Esophagus muscularis mucosa (tissue), 4 donors: ENCODE results near the gene CAST. TPM values are rescaled to one million over a fixed set of nuclear protein-coding genes. Genes with fewer than 3 reads are reported as not detected.
A peak's percentile ranks its signal among the peaks of the same experiment; 100 is the strongest.

ENCODE experiments used
- DNase-seq: peaks from one replicate; pipeline ENCODE4 v3.0.0-alpha.2; 2017; ENCODE audit errors: extremely low spot score
- H3K27ac ChIP-seq, 4 donors: fragments of 200-600 bp; sonication (generic); replicated peaks in 1 of 4; 1 replicate in 3 of 4; 2 replicates in 1 of 4; pipeline ENCODE4 v1.5.1; 2016 to 2019; ENCODE audit warnings: mild to moderate bottlenecking in 1 of 4
- H3K27me3 ChIP-seq, 4 donors: fragments of 200-600 bp; sonication (generic); one replicate each; pipeline versions ENCODE4 v1.5.1 to v1.6.0; 2016 to 2019
- H3K36me3 ChIP-seq, 4 donors: fragments of 200-600 bp; sonication (generic); one replicate each; pipeline ENCODE4 v1.5.1; 2016 to 2019
- H3K4me1 ChIP-seq, 4 donors: fragments of 200-600 bp; sonication (generic); one replicate each; pipeline ENCODE4 v1.5.1; 2016 to 2019
- H3K4me3 ChIP-seq, 4 donors: fragments of 200-600 bp; sonication (generic); 1 replicate in 2 of 4; 2 replicates in 2 of 4; pipeline ENCODE4 v1.5.1; 2016 to 2019; ENCODE audit warnings: mild to moderate bottlenecking in 4 of 4, moderate library complexity in 1 of 4
- H3K9me3 ChIP-seq, 4 donors: fragments of 200-600 bp; sonication (generic); 1 replicate in 3 of 4; 2 replicates in 1 of 4; pipeline ENCODE4 v1.5.1; 2016 to 2019
- EP300 ChIP-seq: sonication (generic); formaldehyde crosslinking; IDR thresholded peaks from one replicate; pipeline ENCODE4 v1.6.1; 2017; ENCODE audit warnings: antibody characterized with exemption
- POLR2A ChIP-seq: fragments of 450-650 bp; IDR thresholded peaks from one replicate; pipeline ENCODE4 v1.6.1; 2017; ENCODE audit warnings: antibody characterized with exemption, moderate library complexity, mild to moderate bottlenecking, low read depth
- POLR2AphosphoS5 ChIP-seq, 2 donors: sonication (generic); formaldehyde crosslinking; IDR thresholded peaks; one replicate each; pipeline ENCODE4 v1.6.1; 2017; ENCODE audit warnings: antibody characterized with exemption in 2 of 2
- WGBS: methylation state at CpG from one replicate; pipeline ENCODE4 v1.1.5; 2018; 5-methylcytosine and 5-hydroxymethylcytosine counted together
- intact Hi-C: fragments of 100-400 bp; cut with DNase I; formaldehyde crosslinking; loops from one replicate; pipeline ENCODE4 v1.15.1; 2023
- total RNA-seq, 4 donors: library from RNA; depleted of rRNA; stranded (reverse); fragments of >200 nt; gene quantifications; one replicate each; pipeline versions ENCODE4 v1.1.0 to v1.2.1, GENCODE V29; 2016
- TF ChIP-seq, protein P1 (sequence below), 3 experiments: fragments of 200-600 bp in 2 of 3; fragments of 450-650 bp in 1 of 3; sonication (generic) in 2 of 3; IDR thresholded peaks; one replicate each; pipeline ENCODE4 v1.5.1; 2017 to 2019; ENCODE audit warnings: antibody characterized with exemption in 3 of 3, mild to moderate bottlenecking in 2 of 3, moderate library complexity in 1 of 3

CAST gene
- total RNA-seq, 4 donors from 2014 or later, result 238 to 346 (median 296) TPM

DNA sequence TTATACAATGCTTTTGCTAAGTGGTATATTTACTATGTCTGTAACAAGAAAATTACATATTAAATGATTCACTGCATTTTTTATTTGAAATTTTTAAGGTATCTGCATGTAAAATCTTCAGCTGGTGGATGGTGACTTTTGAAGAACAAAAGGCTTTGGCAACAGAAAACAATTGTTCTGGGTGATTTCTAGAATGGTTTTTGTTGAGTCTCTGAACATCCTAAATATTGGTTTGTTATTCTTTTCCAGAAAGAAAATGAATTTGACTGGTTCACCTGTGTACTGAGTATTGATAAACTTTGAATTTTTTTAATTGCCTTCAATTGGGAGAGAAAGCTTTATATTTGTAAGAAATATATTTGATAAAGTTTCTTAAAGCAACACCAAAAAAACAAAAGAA is 110.4 kb downstream of the CAST start:
- TF ChIP-seq EP300 (no peak), POLR2A (no peak), POLR2AphosphoS5 (IDR thresholded peaks at IDR 0.05) (no peak)
- TF ChIP-seq, protein P1, sequence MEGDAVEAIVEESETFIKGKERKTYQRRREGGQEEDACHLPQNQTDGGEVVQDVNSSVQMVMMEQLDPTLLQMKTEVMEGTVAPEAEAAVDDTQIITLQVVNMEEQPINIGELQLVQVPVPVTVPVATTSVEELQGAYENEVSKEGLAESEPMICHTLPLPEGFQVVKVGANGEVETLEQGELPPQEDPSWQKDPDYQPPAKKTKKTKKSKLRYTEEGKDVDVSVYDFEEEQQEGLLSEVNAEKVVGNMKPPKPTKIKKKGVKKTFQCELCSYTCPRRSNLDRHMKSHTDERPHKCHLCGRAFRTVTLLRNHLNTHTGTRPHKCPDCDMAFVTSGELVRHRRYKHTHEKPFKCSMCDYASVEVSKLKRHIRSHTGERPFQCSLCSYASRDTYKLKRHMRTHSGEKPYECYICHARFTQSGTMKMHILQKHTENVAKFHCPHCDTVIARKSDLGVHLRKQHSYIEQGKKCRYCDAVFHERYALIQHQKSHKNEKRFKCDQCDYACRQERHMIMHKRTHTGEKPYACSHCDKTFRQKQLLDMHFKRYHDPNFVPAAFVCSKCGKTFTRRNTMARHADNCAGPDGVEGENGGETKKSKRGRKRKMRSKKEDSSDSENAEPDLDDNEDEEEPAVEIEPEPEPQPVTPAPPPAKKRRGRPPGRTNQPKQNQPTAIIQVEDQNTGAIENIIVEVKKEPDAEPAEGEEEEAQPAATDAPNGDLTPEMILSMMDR (IDR thresholded peaks at IDR 0.05), result no peak
- intact Hi-C loops, result loop anchor here (10.0 kb wide), 1 partner anchor 232 kb away; no protein-coding TSS in a partner anchor
- no peaks in the 10 kb centered on the region for H3K27me3 ChIP-seq

DNA sequence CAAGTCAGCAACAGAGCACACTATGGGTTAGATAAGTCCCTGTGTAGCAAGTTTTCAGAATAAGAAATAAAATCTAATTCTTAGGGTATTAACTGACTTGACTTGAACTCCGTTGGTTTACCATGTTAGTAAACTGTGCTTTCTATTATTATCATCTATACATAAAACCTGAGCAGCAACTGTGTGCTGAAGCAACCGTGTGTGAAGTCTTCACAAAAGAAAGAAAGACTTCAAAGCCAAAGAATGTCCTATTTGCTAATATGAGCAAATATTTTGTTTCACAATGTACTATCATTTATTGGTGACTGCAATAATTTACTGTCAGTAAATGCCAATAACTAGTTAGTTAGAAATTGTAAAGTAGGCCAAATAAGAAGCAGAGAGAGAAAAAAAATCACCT is 112.9 kb downstream of the CAST start:
- TF ChIP-seq POLR2A, result no peak
- TF ChIP-seq, protein P1 (IDR thresholded peaks at IDR 0.05), result no peak
- TF ChIP-seq POLR2AphosphoS5 (IDR thresholded peaks at IDR 0.05), result no peak
- no peak for TF ChIP-seq EP300
- Histone ChIP-seq H3K27me3 (no peaks in the 10 kb centered on the region), H3K27ac (no peak overlapping the region), H3K4me3 (no peak overlapping the region), H3K9me3 (no peaks in the 10 kb centered on the region), H3K4me1 (peaks cover 0 to 40% (median 30%) of the 10 kb centered on the region in 4 donors), H3K36me3 (peaks cover 21 to 92% (median 74%) of the 10 kb centered on the region in 4 donors)
- intact Hi-C loops, result loop anchor here (10.0 kb wide), 1 partner anchor 230 kb away; no protein-coding TSS in a partner anchor
- WGBS, result 93% methylated on average over 2 of the region's 2 CpGs
- DNase-seq, result no peak

More for the DNA sequence above, 110.4 kb downstream of the CAST start:
- no peak for DNase-seq
- H3K9me3 ChIP-seq, result no peaks in the 10 kb centered on the region
- H3K4me3 ChIP-seq, result no peak overlapping the region
- peaks cover 0 to 25% (median 20%) of the 10 kb centered on the region in 4 donors for H3K4me1 ChIP-seq
- H3K27ac ChIP-seq, result no peak overlapping the region
- H3K36me3 ChIP-seq, result peaks cover 45 to 98% (median 78%) of the 10 kb centered on the region in 4 donors

- WGBS, result 90% methylated on average over 11 of the region's 11 CpGs
Measured at GRCh38 chr5:96775689-96776088, 113.5 kb downstream of the CAST start.

GRCh38 chr5:96776621-96777020 is 114.4 kb downstream of the CAST start:
- intact Hi-C loops, result loop anchor here (10.0 kb wide), 1 partner anchor 228 kb away; no protein-coding TSS in a partner anchor
- Histone ChIP-seq H3K27me3 (no peaks in the 10 kb centered on the region), H3K36me3 (peaks cover 18 to 77% (median 62%) of the 10 kb centered on the region in 4 donors), H3K27ac (peak overlapping the region in 3 of 4 donors; percentile 27 to 52 (median 50)), H3K9me3 (no peaks in the 10 kb centered on the region), H3K4me1 (peaks cover 13 to 50% (median 41%) of the 10 kb centered on the region in 4 donors), H3K4me3 (no peak overlapping the region)
- TF ChIP-seq EP300 (no peak), POLR2AphosphoS5 (IDR thresholded peaks at IDR 0.05) (no peak), POLR2A (no peak)
- TF ChIP-seq, protein P1 (IDR thresholded peaks at IDR 0.05), result no peak
- DNase-seq, result no peak
- WGBS, result 37% methylated on average over 2 of the region's 2 CpGs

More at GRCh38 chr5:96775689-96776088, 113.5 kb downstream of the CAST start:
- peaks cover 18 to 86% (median 70%) of the 10 kb centered on the region in 4 donors for H3K36me3 ChIP-seq
- H3K27ac ChIP-seq, result peak overlapping the region in 3 of 4 donors; percentile 27 to 52 (median 50)
- intact Hi-C loops, result loop anchor here (10.0 kb wide), 1 partner anchor 229 kb away; no protein-coding TSS in a partner anchor
- H3K27me3 ChIP-seq, result no peaks in the 10 kb centered on the region
- no peak for DNase-seq
- H3K4me1 ChIP-seq, result peaks cover 4 to 47% (median 37%) of the 10 kb centered on the region in 4 donors
- H3K4me3 ChIP-seq, result no peak overlapping the region
- no peaks in the 10 kb centered on the region for H3K9me3 ChIP-seq
- TF ChIP-seq POLR2A (no peak), EP300 (no peak), POLR2AphosphoS5 (IDR thresholded peaks at IDR 0.05) (no peak)
- TF ChIP-seq, protein P1 (IDR thresholded peaks at IDR 0.05), result no peak
